Measurements from ENCODE around the gene ZNF311.

- TF ChIP-seq POLR2A (IDR thresholded peaks at IDR 0.05; ENCODE audit: low read length) (no peak), GATA1 (IDR thresholded peaks at IDR 0.05; ENCODE audit: low read depth, low read length) (no peak)
Observed at GRCh38 chr6:29008089-29008488, 3.0 kb upstream of the ZNF311 start.
